ENCODE measurements around the gene RBM15. TPM values are rescaled to one million over a fixed set of nuclear protein-coding genes. Genes with fewer than 3 reads are reported as not detected.
A peak's percentile ranks its signal among the peaks of the same experiment; 100 is the strongest.

RBM15 gene
- total RNA-seq, 1 experiment from 2014 or later, result 36.1 TPM

DNA sequence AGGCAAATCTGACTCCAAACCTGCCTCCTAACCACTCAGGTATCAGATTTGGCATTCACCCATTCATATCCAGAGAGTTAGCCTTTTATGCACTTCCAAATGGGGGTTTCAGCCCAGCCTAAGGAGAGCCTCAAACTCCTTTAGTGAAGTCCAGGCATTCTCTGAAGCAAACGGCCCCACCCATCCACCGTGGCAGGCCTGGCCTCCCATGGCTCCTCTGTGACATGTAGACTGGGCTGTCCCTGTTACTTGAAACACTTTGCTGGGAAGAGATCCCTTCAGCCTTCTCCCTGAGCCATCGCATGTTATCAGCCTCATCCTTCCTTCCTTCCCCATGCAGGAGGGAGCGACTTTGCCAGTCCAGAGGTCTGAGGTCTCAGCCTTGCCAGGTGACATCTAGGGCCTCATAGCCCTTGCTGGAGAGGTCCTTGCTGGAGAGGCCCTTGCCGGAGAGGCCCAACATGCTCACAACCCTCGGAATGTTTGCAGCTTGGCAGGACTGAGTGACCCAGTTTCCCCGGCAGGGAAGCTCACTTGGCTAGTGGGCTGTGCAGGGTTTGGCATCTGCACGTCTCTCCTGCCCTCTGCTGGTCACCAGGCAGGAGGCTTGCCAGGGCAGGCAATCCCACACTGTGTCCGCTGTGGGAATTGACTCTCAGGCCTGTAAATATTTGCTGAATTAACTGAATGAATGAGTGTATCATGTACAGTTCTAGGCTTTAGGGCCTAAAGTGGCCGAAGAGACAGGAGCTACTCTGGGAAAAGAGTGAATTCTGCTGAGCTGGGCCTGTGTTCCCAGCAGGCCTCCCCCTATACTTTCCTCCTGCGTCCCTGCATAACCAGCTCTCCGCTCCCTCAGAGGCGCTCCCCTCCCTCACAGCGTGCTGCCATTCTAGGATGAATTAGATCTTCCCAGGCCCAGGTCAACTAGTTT, 26.7 kb upstream of the RBM15 start:
- CTCF ChIA-PET, result interaction anchor here (0.6 to 3.2 kb wide), 17 partner anchors 11 to 183 kb away, joined by 3 to 89 read pairs (median 6); partner anchors contain the start of genes KCNC4 and RBM15
- H3K9me3 ChIP-seq, result no peaks in the 10 kb centered on the region
- H3K4me1 ChIP-seq, result no peaks in the 10 kb centered on the region
- Mint-ChIP-seq H3K4me3 (ENCODE audit: unreplicated experiment) (no peak overlapping the region), H3K36me3 (ENCODE audit: insufficient read depth, unreplicated experiment) (no peaks in the 10 kb centered on the region), H3K27me3 (ENCODE audit: insufficient read depth, unreplicated experiment) (no peaks in the 10 kb centered on the region), H3K9me3 (ENCODE audit: unreplicated experiment) (no peaks in the 10 kb centered on the region), H3K4me1 (ENCODE audit: low read depth, unreplicated experiment) (no peaks in the 10 kb centered on the region), H3K27ac (ENCODE audit: unreplicated experiment) (no peak overlapping the region)
- no TSS peak for BruUV-seq (replicated peaks)
- POLR2A ChIA-PET, result no interaction called here
- TF ChIP-seq, protein P1, sequence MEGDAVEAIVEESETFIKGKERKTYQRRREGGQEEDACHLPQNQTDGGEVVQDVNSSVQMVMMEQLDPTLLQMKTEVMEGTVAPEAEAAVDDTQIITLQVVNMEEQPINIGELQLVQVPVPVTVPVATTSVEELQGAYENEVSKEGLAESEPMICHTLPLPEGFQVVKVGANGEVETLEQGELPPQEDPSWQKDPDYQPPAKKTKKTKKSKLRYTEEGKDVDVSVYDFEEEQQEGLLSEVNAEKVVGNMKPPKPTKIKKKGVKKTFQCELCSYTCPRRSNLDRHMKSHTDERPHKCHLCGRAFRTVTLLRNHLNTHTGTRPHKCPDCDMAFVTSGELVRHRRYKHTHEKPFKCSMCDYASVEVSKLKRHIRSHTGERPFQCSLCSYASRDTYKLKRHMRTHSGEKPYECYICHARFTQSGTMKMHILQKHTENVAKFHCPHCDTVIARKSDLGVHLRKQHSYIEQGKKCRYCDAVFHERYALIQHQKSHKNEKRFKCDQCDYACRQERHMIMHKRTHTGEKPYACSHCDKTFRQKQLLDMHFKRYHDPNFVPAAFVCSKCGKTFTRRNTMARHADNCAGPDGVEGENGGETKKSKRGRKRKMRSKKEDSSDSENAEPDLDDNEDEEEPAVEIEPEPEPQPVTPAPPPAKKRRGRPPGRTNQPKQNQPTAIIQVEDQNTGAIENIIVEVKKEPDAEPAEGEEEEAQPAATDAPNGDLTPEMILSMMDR (IDR thresholded peaks at IDR 0.05; ENCODE audit: insufficient read depth in 1 of 2, low read depth in 1 of 2, low read length in 1 of 2, severe bottlenecking in 1 of 2, unreplicated experiment in 1 of 2), result peak; percentile 68 to 87
- H3K4me3 ChIP-seq (ENCODE audit: low read depth, low read length), result no peak overlapping the region
- intact Hi-C loops (cut with micrococcal nuclease; ENCODE audit: unreplicated experiment), result loop anchor here (1.0 to 2.0 kb wide), 4 partner anchors 58 to 184 kb away; no protein-coding TSS in a partner anchor
- DNase-seq, result peak; percentile 67 to 74
- H3K27me3 ChIP-seq (replicated peaks; ENCODE audit: control insufficient read depth, insufficient read depth, low read length), result no peaks in the 10 kb centered on the region
- no peaks in the 10 kb centered on the region for H3K36me3 ChIP-seq (ENCODE audit: control insufficient read depth, insufficient read depth, low read length)

DNA sequence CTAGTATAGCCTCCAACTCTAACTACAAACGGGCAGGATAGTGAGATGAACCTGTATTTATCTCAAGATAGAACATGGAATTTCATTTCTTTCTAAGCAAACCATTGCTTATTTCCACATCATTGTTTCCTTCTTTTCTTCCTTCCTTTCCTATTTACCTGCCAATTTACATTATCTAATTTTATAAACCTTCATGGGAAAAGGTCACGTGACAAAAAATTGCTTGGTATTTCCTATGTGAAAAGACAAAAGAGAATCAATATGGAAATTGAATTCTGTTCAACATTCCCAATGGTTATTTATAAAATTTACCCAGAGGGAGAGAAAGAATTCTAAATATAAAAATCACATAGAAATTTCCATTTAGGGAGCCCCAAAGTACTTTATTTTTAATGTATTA, 22.4 kb upstream of the RBM15 start:
- TF ChIP-seq, protein P1 (IDR thresholded peaks at IDR 0.05; ENCODE audit: insufficient read depth in 1 of 2, low read depth in 1 of 2, low read length in 1 of 2, severe bottlenecking in 1 of 2, unreplicated experiment in 1 of 2), result no peak
- H3K4me1 Mint-ChIP-seq (ENCODE audit: low read depth, unreplicated experiment), result no peaks in the 10 kb centered on the region
- H3K36me3 Mint-ChIP-seq (ENCODE audit: insufficient read depth, unreplicated experiment), result no peaks in the 10 kb centered on the region
- no peak for DNase-seq
- Histone ChIP-seq H3K4me1 (no peaks in the 10 kb centered on the region), H3K36me3 (ENCODE audit: control insufficient read depth, insufficient read depth, low read length) (no peaks in the 10 kb centered on the region), H3K27me3 (replicated peaks; ENCODE audit: control insufficient read depth, insufficient read depth, low read length) (no peaks in the 10 kb centered on the region), H3K9me3 (no peaks in the 10 kb centered on the region), H3K4me3 (ENCODE audit: low read depth, low read length) (no peak overlapping the region)
- no peaks in the 10 kb centered on the region for H3K27me3 Mint-ChIP-seq (ENCODE audit: insufficient read depth, unreplicated experiment)
- CTCF ChIA-PET, result interaction anchor here (1.8 kb wide), 1 partner anchor 109 kb away, joined by 6 read pairs; no protein-coding TSS in a partner anchor
- H3K4me3 Mint-ChIP-seq (ENCODE audit: unreplicated experiment), result no peak overlapping the region
- BruUV-seq (replicated peaks), result no TSS peak
- intact Hi-C loops (cut with micrococcal nuclease; ENCODE audit: unreplicated experiment), result no loop called here
- POLR2A ChIA-PET, result interaction anchor here (1.0 kb wide), 1 partner anchor 22 kb away, joined by 3 read pairs; the partner anchor contains the start of gene RBM15
- no peak overlapping the region for H3K27ac Mint-ChIP-seq (ENCODE audit: unreplicated experiment)
- H3K9me3 Mint-ChIP-seq (ENCODE audit: unreplicated experiment), result peaks cover 9% of the 10 kb centered on the region

DNA sequence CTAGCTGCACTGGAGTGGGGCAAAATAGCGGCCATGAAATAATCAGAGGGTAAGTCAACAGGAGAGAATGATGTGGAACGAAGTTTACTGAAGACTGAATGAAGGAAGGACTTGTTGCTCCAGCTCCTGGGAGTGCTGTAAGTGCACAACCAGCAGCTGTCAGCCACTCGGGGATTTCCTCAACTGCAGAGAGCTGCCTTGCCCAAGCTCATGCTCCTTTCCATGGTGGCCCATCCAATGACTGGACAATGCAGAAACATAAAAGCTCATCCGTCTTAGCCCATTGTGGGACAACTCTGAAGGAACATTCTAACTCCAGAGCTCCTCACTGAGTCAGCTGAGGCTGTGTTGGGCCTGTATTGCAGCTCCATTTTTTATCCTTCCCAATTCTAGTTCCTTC, 21.1 kb upstream of the RBM15 start:
- H3K9me3 Mint-ChIP-seq (ENCODE audit: unreplicated experiment), result peaks cover 9% of the 10 kb centered on the region
- ChIA-PET CTCF (interaction anchor here (0.8 to 1.8 kb wide), 3 partner anchors 20 to 121 kb away, joined by 4 to 6 read pairs (median 6); no protein-coding TSS in a partner anchor), POLR2A (no interaction called here)
- intact Hi-C loops (cut with micrococcal nuclease; ENCODE audit: unreplicated experiment), result no loop called here
- Histone ChIP-seq H3K36me3 (ENCODE audit: control insufficient read depth, insufficient read depth, low read length) (no peaks in the 10 kb centered on the region), H3K4me1 (no peaks in the 10 kb centered on the region), H3K27me3 (replicated peaks; ENCODE audit: control insufficient read depth, insufficient read depth, low read length) (no peaks in the 10 kb centered on the region), H3K9me3 (no peaks in the 10 kb centered on the region), H3K4me3 (ENCODE audit: low read depth, low read length) (no peak overlapping the region)
- TF ChIP-seq, protein P1 (IDR thresholded peaks at IDR 0.05; ENCODE audit: insufficient read depth in 1 of 2, low read depth in 1 of 2, low read length in 1 of 2, severe bottlenecking in 1 of 2, unreplicated experiment in 1 of 2), result no peak
- no peaks in the 10 kb centered on the region for H3K36me3 Mint-ChIP-seq (ENCODE audit: insufficient read depth, unreplicated experiment)
- DNase-seq, result no peak
- H3K4me3 Mint-ChIP-seq (ENCODE audit: unreplicated experiment), result no peak overlapping the region
- no peaks in the 10 kb centered on the region for H3K4me1 Mint-ChIP-seq (ENCODE audit: low read depth, unreplicated experiment)
- no peak overlapping the region for H3K27ac Mint-ChIP-seq (ENCODE audit: unreplicated experiment)
- H3K27me3 Mint-ChIP-seq (ENCODE audit: insufficient read depth, unreplicated experiment), result no peaks in the 10 kb centered on the region
- BruUV-seq (replicated peaks), result no TSS peak
